Hematopoietic multipotent progenitor cell treated with erythropoietin and hydrocortisone succinate and interleukin-3 and kit ligand, for 6 days (in vitro differentiated cells): ENCODE results near the gene SPP1.

ENCODE experiments used
- DNase-seq: peaks from one replicate; pipeline ENCODE4 v3.0.0-alpha.2; 2015

SPP1 gene

DNA sequence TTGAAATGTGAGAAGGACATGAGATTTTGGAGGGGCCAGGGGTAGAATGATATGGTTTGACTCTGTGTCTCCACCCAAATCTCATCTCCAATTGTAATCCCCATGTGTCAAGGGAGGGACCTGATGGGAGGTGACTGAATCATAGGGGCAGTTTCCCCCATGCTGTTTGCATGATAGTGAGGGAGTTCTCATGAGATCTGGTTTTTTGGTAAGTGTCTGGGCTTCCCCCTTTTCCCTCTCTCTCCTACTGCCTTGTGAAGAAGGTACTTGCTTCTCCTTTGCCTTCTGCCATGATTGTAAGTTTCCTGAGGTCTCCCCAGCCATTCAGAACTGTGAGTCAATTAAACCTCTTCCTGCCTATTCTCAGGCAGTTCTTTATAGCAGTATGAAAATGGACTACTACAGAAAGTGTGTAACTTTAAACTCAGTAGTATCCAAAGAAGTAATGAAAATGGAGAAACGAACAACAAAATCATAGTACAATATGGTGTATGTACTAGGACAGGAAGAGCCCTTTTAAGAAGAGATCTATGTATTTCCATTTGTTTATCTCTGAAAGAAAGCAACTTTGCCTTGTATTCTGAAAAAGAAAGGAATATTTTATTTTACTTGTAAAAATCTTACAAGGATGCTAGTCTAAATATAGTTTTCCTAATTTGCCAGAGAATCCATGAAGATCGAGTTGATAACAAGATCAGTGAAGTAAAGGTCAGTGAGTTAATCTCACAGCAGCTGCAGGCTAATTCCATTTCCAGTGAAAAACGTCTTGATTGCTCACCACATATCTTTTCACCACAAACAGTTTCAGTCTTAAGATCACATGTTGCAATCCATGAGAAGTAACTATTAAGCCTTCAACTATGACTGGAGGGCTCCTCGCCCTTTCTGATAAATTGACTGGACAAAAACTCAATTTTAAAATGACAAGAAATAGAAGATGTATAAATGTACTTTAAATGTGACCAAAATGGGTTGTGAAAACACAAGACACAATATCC is 52.4 kb downstream of the SPP1 start:
- peak; percentile 81 for DNase-seq

DNA sequence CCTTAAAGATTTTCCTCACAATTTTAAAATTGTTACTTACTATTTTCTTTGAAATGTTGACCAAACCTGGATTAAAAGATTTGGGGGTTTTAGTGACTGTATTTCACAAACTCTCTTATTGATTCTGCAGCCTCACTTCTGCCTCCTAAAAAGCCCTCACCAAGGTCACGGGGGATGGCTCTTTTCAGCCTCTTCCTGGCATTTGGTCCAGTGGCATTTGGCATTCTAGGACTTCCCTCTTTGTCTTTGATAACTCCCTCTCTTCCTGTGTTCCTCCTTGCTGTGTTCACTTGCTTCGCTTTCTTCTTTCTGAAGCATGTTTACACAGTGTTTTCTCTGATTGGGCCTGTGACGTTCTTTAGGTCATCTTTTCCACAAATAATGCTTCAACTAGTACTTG is 53.4 kb downstream of the SPP1 start:
- no peak for DNase-seq

DNA sequence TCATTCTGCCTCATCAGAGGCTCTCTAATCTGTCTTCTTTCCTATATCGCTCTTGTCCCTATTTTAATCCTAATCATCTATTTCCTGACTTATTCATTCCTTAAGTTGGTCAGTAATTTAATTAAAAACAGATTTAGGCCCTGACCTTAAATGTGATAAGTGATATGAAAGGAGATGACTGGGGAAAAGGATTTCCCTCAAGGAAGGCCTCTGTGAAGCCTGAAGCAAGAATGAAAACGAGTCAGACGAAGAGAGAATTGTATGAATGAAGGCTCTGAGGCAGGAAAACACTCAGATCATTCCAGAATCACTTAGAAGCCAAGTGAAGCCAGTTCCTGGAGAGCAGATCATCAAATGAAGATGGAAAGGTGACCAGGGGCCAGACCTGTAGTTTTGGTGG is 54.0 kb downstream of the SPP1 start:
- DNase-seq, result no peak

DNA sequence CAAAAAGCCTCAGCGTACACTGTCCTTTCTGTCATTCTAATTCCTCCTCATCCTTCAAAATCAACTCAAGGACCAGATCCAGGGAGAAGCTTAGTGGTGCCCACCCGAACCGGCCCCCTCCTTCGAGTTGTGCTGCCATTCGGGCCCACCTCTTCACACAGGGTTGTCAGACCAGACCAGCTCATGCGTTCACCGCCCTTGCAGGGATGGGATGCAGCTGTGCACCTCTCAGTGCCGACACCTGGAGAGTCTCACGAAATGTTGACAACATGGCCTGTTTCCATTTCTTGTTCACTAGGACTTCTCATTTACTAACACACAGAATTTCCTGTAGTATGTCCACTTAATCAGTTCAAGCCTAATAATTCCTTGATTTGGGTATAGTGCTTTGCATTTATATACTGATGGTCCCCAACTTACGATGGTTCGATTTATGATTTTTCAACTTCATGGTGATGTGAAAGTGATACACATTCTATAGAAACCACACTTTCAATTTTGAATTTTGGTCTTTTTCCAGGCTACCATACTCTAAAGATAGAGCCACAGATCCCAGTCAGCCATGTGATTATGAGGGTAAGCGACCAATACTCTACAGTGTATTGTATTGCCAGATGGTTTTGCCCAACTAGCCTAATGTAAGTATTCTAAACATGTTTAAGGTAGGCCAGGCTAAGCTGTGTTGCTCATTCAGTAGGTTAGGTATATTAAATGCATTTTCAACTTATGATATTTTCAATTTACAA is 55.2 kb downstream of the SPP1 start:
- DNase-seq, result no peak
